Activated T-cell treated with anti-CD3 and anti-CD28 coated beads, Interleukin-2, amount 50 U/mL, for 72 hours (primary cell): Measurements from ENCODE around the gene NR1D1. TPM values are rescaled to one million over a fixed set of nuclear protein-coding genes. Genes with fewer than 3 reads are reported as not detected.

ENCODE experiments used
- ATAC-seq, 2 donors: fragments of 150-1000 bp; cut with Tn5 transposase; replicated peaks in 1 of 2; 2 replicates each; pipeline ENCODE4 v1.10.0; 2021; ENCODE audit warnings: moderate library complexity in 2 of 2, mild to moderate bottlenecking in 1 of 2
- DNase-seq, 2 donors: peaks; one replicate each; pipeline ENCODE4 v3.0.0; 2021 to 2022; ENCODE audit warnings: mixed read lengths in 1 of 2
- H3K27ac Mint-ChIP-seq: one replicate; pipeline ENCODE4 v1.8.0; 2022; ENCODE audit warnings: mild to moderate bottlenecking, moderate library complexity, mixed read lengths
- H3K27me3 Mint-ChIP-seq: one replicate; pipeline ENCODE4 v1.8.0; 2022; ENCODE audit warnings: low read depth, mixed read lengths
- H3K36me3 Mint-ChIP-seq, 2 donors: one replicate each; pipeline ENCODE4 v1.8.0; 2022; ENCODE audit warnings: mixed read lengths in 2 of 2, mild to moderate bottlenecking in 1 of 2; ENCODE audit not compliant: insufficient read depth in 2 of 2
- H3K4me1 Mint-ChIP-seq: one replicate; pipeline ENCODE4 v1.8.0; 2022; ENCODE audit warnings: low read depth, mixed read lengths
- H3K4me3 Mint-ChIP-seq, 2 donors: one replicate each; pipeline ENCODE4 v1.8.0; 2022; ENCODE audit warnings: mild to moderate bottlenecking in 2 of 2, mixed read lengths in 2 of 2, moderate library complexity in 2 of 2
- H3K9me3 Mint-ChIP-seq, 2 donors: one replicate each; pipeline ENCODE4 v1.8.0; 2022; ENCODE audit warnings: mixed read lengths in 2 of 2
- total RNA-seq, 2 donors: library from RNA; stranded (reverse); gene quantifications; one replicate each; pipeline ENCODE4 v1.2.3, GENCODE V29; 2022

Gene NR1D1
- total RNA-seq, 2 donors from 2014 or later: 4.5 to 6.3 TPM

GRCh38 chr17:40122136-40122998, 22.0 kb upstream of the NR1D1 start:
- peak; percentile 47 to 58 for DNase-seq
- Mint-ChIP-seq H3K36me3 (peaks cover 14 to 20% of the 10 kb centered on the region in 2 donors), H3K4me3 (peak overlapping the region; percentile 89 to 92), H3K27me3 (no peaks in the 10 kb centered on the region), H3K9me3 (no peaks in the 10 kb centered on the region), H3K27ac (no peak overlapping the region), H3K4me1 (peaks cover 39% of the 10 kb centered on the region)
- ATAC-seq: peak; percentile 55 to 60

DNA sequence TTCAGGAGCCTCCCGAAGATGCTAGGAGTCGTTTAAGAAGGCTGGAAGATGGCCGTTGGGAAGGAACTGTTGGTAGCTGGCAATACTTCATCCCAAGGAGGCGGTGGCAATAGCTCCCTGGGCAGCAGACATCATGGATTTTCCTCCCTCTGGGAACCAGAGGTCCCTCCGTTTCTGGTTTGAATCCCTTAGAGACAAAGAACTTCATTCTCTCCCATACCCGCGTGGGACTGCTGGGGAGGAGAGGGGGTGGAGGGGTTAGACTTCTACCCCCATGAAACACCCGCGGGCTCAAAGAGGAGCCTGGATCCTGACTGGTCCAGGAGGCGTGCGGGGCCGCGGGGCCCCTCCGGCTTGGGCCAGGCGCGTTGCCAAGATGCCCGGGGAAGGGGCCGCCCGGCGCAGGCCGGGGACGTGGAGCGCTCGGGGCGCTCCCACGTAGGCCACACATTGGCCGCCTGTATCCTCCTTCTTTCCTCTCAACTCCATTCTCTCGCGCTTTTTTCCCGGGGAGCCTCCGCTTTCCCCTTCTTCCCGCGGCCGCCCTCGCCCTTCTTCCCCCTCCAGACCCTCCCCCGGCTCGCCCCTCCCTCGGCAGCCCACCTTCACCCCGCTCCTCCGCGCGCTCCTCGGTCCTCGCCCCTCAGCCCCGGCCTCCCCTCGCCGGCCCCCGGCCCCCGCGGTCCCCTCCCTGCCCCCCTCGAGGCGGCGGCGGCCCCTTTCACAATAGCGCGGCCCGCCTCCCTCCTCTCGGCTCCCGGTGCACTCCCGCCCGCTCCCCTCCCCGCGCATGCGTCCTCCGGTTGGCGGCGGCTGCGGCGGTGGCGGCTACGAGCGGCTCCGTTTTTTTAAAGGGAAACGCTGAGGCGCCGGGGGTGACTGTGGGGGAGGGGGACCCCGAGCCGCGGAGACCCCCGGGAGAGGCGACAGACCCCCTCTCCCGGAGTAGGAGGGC, 21.1 kb upstream of the NR1D1 start, which contains the start of gene MSL1:
TSS of gene MSL1 (plus strand) at position 791 of the 955 bp plus-strand sequence. CDS start 642 bp downstream, outside the sequence.
- Mint-ChIP-seq H3K4me3 (peak within 1 kb of the TSS; percentile 89 to 92), H3K27me3 (no peaks in the 10 kb centered on the region), H3K4me1 (peaks cover 39% of the 10 kb centered on the region), H3K9me3 (no peaks in the 10 kb centered on the region), H3K27ac (peak within 1 kb of the TSS; percentile 92), H3K36me3 (peaks cover 12 to 17% of the 10 kb centered on the region in 2 donors)
- DNase-seq (peak; percentile 91), ATAC-seq (peak; percentile 77 to 82)

- no peak for DNase-seq
- H3K4me3 Mint-ChIP-seq: no peak overlapping the region
- H3K27me3 Mint-ChIP-seq: no peaks in the 10 kb centered on the region
- no peaks in the 10 kb centered on the region for H3K9me3 Mint-ChIP-seq
- peaks cover 39% of the 10 kb centered on the region for H3K4me1 Mint-ChIP-seq
- no peak overlapping the region for H3K27ac Mint-ChIP-seq
- no peak for ATAC-seq
- H3K36me3 Mint-ChIP-seq: no peaks in the 10 kb centered on the region
Measured at GRCh38 chr17:40115101-40115436, 14.7 kb upstream of the NR1D1 start.

DNA sequence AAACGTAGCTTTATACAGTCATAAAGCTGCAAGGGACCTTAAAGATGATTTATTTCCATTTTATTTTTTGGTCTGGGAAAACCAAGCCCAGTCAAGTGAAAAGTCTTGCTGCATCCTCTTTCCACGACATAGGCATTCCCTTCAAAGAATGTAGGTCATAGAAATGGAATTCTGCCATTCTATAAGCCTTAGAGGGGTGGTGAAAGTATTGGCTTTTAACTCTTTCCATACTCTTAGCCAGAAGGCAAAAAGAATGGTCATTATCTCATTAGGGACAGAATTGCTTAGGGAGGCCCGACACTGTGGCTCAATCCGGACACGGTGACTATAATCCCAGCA, 13.5 kb upstream of the NR1D1 start:
- Mint-ChIP-seq H3K36me3 (no peaks in the 10 kb centered on the region), H3K9me3 (no peaks in the 10 kb centered on the region), H3K27me3 (no peaks in the 10 kb centered on the region), H3K4me3 (peak overlapping the region; percentile 78 to 90), H3K4me1 (peaks cover 50% of the 10 kb centered on the region), H3K27ac (no peak overlapping the region)
- DNase-seq (no peak), ATAC-seq (no peak)

DNA sequence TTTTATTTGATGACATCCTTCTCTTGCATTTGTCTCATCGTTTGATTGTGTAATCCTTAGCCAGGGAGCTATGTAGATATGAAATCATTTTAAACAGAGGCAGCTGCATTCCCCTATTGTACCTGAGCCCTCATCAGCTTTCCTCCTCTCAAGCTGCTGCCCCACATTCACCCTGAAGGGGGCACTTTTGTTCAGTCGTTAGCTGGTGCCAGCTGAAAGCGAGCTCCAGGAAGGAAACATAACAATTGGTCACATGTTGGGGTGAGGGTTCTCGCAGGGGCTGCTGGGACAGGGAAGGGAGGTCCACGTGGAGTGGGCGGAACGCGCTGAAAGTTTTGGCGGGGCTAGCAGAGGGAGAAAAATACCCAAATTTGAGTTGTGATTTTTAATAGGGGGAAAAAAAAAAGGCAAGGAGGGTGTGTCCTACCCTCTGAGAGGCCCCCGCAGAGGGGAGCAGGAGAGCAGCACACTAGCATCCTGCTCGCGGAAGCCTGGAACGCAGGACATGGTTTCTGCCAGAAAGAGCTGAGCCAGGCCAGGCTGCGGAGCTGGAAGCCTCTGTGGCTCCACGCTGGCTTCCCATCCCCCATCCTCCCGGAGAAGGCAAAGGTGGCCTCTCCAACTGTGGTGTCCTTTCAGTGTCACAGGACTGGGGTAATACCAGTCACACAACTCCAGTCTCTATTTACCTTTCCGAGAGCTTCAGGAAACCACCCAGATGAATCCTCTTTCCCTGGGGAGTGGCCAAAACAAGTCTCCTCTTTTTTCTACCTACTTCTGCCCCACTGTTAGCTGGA, 12.9 kb upstream of the NR1D1 start:
- Mint-ChIP-seq H3K36me3 (no peaks in the 10 kb centered on the region), H3K27me3 (no peaks in the 10 kb centered on the region), H3K4me3 (peak overlapping the region; percentile 78 to 90), H3K9me3 (no peaks in the 10 kb centered on the region), H3K4me1 (peaks cover 53% of the 10 kb centered on the region), H3K27ac (peak overlapping the region; percentile 4)
- ATAC-seq: peak; percentile 86 to 90
- DNase-seq: peak; percentile 92 to 93

- peak overlapping the region; percentile 78 to 90 for H3K4me3 Mint-ChIP-seq
Measured at GRCh38 chr17:40112718-40113109, 12.3 kb upstream of the NR1D1 start.

GRCh38 chr17:40112191-40112711, 11.9 kb upstream of the NR1D1 start:
- H3K4me3 Mint-ChIP-seq: peak overlapping the region; percentile 68 to 90
- no peaks in the 10 kb centered on the region for H3K9me3 Mint-ChIP-seq
- peaks cover 64% of the 10 kb centered on the region for H3K4me1 Mint-ChIP-seq
- DNase-seq (no peak), ATAC-seq (no peak)
- no peaks in the 10 kb centered on the region for H3K36me3 Mint-ChIP-seq
- H3K27ac Mint-ChIP-seq: peak overlapping the region; percentile 24
- no peaks in the 10 kb centered on the region for H3K27me3 Mint-ChIP-seq

More at GRCh38 chr17:40112718-40113109, 12.3 kb upstream of the NR1D1 start:
- Mint-ChIP-seq H3K9me3 (no peaks in the 10 kb centered on the region), H3K27me3 (no peaks in the 10 kb centered on the region), H3K27ac (peak overlapping the region; percentile 15), H3K4me1 (peaks cover 59% of the 10 kb centered on the region), H3K36me3 (no peaks in the 10 kb centered on the region)
- no peak for ATAC-seq
- DNase-seq: no peak

DNA sequence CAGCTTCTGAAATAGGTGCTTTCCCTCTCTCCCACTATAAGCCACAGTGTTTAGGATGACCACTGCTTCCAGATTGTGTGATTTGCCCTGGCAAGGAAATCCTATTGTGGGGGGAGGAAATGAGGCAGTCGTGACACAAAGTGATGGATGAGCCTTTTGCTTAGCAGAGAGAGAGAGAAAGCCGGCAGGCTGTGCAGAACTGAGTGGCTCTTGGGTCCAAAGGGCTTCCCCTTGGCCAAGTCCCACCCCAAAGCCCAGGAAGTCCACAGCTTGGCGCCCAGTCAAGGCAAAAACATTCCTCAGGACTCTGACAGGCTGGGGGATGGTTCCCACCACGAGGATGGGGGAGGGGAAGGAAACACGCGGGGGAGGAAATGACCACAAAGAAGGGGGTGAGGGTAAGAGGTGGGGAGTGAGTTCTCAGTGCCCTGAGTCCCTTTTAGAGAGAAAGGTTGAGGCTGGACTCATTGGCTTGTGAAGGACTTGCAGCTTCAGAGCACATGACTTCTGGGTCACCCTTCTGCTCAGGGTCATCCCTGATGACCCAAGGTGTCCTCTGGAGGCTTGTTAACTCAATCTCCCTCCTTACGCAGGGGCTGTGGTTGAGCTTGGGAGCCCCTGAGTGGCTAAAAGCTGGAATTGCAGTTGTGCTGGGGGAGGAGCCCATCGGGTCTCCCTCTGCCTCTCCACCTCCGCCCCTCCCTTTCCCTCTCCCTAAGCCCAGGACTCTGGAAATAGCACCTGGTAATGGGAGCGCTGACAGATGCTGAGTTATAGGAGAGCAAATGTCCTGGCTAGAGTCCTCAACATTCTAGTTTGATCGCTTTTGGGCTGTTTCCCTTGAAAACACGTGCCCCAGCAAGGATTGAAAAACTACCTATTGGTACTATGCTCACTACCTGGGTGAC, 11.1 kb upstream of the NR1D1 start:
- Mint-ChIP-seq H3K27ac (peak overlapping the region; percentile 35), H3K27me3 (no peaks in the 10 kb centered on the region), H3K9me3 (no peaks in the 10 kb centered on the region), H3K36me3 (no peaks in the 10 kb centered on the region), H3K4me1 (peaks cover 72% of the 10 kb centered on the region), H3K4me3 (peak overlapping the region; percentile 68 to 90)
- ATAC-seq (peak; percentile 32 to 63), DNase-seq (peak; percentile 77)

GRCh38 chr17:40110026-40110845, 9.8 kb upstream of the NR1D1 start:
- Mint-ChIP-seq H3K27me3 (no peaks in the 10 kb centered on the region), H3K4me3 (peak overlapping the region; percentile 35 to 90), H3K27ac (no peak overlapping the region), H3K4me1 (peaks cover 84% of the 10 kb centered on the region), H3K36me3 (no peaks in the 10 kb centered on the region), H3K9me3 (no peaks in the 10 kb centered on the region)
- ATAC-seq (no peak), DNase-seq (no peak)

DNA sequence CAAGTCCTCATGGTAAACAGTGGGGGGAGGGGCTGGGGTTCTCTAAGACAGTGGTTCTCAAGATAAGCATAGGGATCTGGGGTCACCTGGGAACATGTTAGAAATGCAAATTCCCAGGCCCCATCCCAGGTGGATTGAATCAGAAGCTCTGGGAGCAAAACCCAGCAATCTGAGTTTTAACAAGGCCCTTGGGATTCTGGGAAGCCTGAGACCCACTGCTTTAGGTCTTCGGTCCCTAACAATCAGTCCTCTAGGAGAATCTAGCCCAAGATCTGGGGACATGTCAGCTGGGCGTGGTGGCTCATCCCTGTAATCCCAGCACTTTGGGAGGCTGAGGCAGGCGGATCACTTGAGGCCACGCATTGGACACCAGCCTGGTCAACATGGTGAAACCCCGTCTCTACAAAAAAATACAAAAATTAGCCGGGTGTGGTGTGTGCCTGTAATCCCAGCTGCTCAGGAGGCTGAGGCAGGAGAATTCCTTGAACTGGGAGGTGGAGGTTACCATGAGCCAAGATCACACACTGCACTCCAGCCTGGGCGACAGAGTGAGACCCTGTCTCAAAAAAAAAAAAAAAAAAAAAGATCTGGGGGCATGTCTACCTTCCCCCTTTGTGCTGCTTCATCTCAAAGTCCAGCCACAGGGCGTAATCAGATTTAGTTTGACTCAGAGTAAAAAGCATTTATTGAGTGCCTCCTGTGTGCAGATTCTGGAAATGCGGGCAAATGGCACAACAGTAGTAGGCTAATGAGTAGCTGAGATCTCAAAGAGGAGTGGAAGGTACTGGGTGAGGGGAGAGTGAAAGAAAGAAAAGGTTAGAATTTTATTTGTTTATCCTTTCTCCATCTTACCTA, 8.8 kb upstream of the NR1D1 start:
- peaks cover 94% of the 10 kb centered on the region for H3K4me1 Mint-ChIP-seq
- no peaks in the 10 kb centered on the region for H3K36me3 Mint-ChIP-seq
- H3K27ac Mint-ChIP-seq: peak overlapping the region; percentile 24
- peak overlapping the region in 1 of 2 donors; percentile 10 for H3K4me3 Mint-ChIP-seq
- DNase-seq (peak in 1 of 2 donors; percentile 26), ATAC-seq (no peak)
- H3K27me3 Mint-ChIP-seq: no peaks in the 10 kb centered on the region
- H3K9me3 Mint-ChIP-seq: no peaks in the 10 kb centered on the region
